GM12878 (cell line): ENCODE results near the gene ATIC. TPM values are rescaled to one million over a fixed set of nuclear protein-coding genes. Genes with fewer than 3 reads are reported as not detected.

Experiments
- CHD1 ChIP-seq: IDR thresholded peaks from 2 replicates; pipeline ENCODE4 v1.6.1; 2012; ENCODE audit warnings: low read depth, low read length, improper control_type of control experiment
- EED ChIP-seq: sonication (generic); IDR thresholded peaks from 2 replicates; pipeline ENCODE4 v1.6.1; 2016; ENCODE audit warnings: antibody characterized with exemption, low read depth
- GABPA ChIP-seq: IDR thresholded peaks from 2 replicates; pipeline ENCODE4 v1.6.1; 2014; ENCODE audit warnings: antibody characterized with exemption, low read depth, mild to moderate bottlenecking, inconsistent platforms
- JUNB ChIP-seq: IDR thresholded peaks from 2 replicates; pipeline ENCODE4 v1.6.1; 2016; ENCODE audit warnings: antibody characterized with exemption, mild to moderate bottlenecking
- JUND ChIP-seq: IDR thresholded peaks from 2 replicates; pipeline ENCODE4 v1.6.1; 2012; ENCODE audit warnings: low read depth, mild to moderate bottlenecking, low read length, improper control_type of control experiment, moderate library complexity
- MTA2 ChIP-seq: fragments of 450-650 bp; IDR thresholded peaks from 2 replicates; pipeline ENCODE4 v1.6.1; 2016; ENCODE audit warnings: low read depth, mild to moderate bottlenecking, moderate library complexity
- MYB ChIP-seq: fragments of 150-350 bp; IDR thresholded peaks from 2 replicates; pipeline ENCODE4 v1.6.1; 2014; ENCODE audit warnings: mild to moderate bottlenecking, low read depth, low read length, borderline replicate concordance
- NFYA ChIP-seq: IDR thresholded peaks from 2 replicates; pipeline ENCODE4 v1.6.1; 2011; ENCODE audit warnings: low read depth, mild to moderate bottlenecking, low read length, improper control_type of control experiment, borderline replicate concordance
- PAX8 ChIP-seq: fragments of 450-650 bp; IDR thresholded peaks from 2 replicates; pipeline ENCODE4 v1.6.1; 2017; ENCODE audit warnings: mild to moderate bottlenecking, moderate library complexity
- PML ChIP-seq: IDR thresholded peaks from 2 replicates; pipeline ENCODE4 v1.6.1; 2012; ENCODE audit warnings: low read length, inconsistent platforms
- SIX5 ChIP-seq: IDR thresholded peaks from 2 replicates; pipeline ENCODE4 v1.6.1; 2011; ENCODE audit warnings: mild to moderate bottlenecking, low read depth, low read length, moderate library complexity; ENCODE audit not compliant: severe bottlenecking
- SREBF1 ChIP-seq: IDR thresholded peaks from 2 replicates; pipeline ENCODE4 v1.6.1; 2012; ENCODE audit warnings: mild to moderate bottlenecking, low read length
- YBX1 ChIP-seq: fragments of 450-650 bp; IDR thresholded peaks from 2 replicates; pipeline ENCODE4 v1.6.1; 2016; ENCODE audit warnings: antibody characterized with exemption
- ZBED1 ChIP-seq: IDR thresholded peaks from 2 replicates; pipeline ENCODE4 v1.6.1; 2016; ENCODE audit warnings: borderline replicate concordance
- ZNF622 ChIP-seq: fragments of 450-650 bp; IDR thresholded peaks from 2 replicates; pipeline ENCODE4 v1.6.1; 2017; ENCODE audit warnings: mild to moderate bottlenecking, inconsistent platforms
- polyA plus RNA-seq, 11 experiments: library from polyadenylated mRNA; depleted of rRNA in 4 of 11; unstranded in 6 of 11; stranded (reverse) in 5 of 11; fragments of >200 nt; fragmentation: Nextera tagmentation in 4 of 11; fragmentation: Illumina TruSeq in 1 of 11; extraction: Ambion mirVana in 4 of 11; extraction: Trizol in 1 of 11; gene quantifications; 1 replicate in 1 of 11; 2 replicates in 10 of 11; pipeline versions ENCODE4 v1.2.1 to v1.2.3, GENCODE V29; 2011 to 2016; ENCODE audit warnings: inconsistent platforms in 2 of 11, missing spikeins in 2 of 11, low read depth in 1 of 11
- total RNA-seq, 4 experiments: library from RNA; depleted of rRNA in 3 of 4; stranded (reverse); fragments of >200 nt in 3 of 4; fragmentation: Illumina TruSeq in 1 of 4; extraction: Trizol in 1 of 4; gene quantifications; 2 replicates each; pipeline versions ENCODE4 v1.2.1 to v1.2.3, GENCODE V29; 2013 to 2021
- TF ChIP-seq, protein P1 (sequence below): fragments of 450-650 bp; conservative IDR thresholded peaks from 2 replicates; pipeline ENCODE4 v1.6.1; 2017; ENCODE audit warnings: mild to moderate bottlenecking, moderate library complexity
- TF ChIP-seq, protein P2 (sequence below): fragments of 450-650 bp; IDR thresholded peaks from 2 replicates; pipeline ENCODE4 v1.6.1; 2017; ENCODE audit warnings: mild to moderate bottlenecking, low read depth, inconsistent platforms; ENCODE audit not compliant: poor library complexity, severe bottlenecking
- TF ChIP-seq, protein P3 (sequence below): fragments of 450-650 bp; IDR thresholded peaks from 2 replicates; pipeline ENCODE4 v1.6.1; 2016; ENCODE audit warnings: mild to moderate bottlenecking, moderate library complexity, borderline replicate concordance
- TF ChIP-seq, protein P4 (sequence below): fragments of 450-650 bp; IDR thresholded peaks from 2 replicates; pipeline ENCODE4 v1.6.1; 2014; ENCODE audit warnings: mild to moderate bottlenecking

The ATIC gene
- total and polyA plus RNA-seq, 10 of the 15 experiments (the other 5 are each of a cell fraction or from before 2014, with no cell fraction given) = 45.1 to 518 (median 306) TPM

DNA sequence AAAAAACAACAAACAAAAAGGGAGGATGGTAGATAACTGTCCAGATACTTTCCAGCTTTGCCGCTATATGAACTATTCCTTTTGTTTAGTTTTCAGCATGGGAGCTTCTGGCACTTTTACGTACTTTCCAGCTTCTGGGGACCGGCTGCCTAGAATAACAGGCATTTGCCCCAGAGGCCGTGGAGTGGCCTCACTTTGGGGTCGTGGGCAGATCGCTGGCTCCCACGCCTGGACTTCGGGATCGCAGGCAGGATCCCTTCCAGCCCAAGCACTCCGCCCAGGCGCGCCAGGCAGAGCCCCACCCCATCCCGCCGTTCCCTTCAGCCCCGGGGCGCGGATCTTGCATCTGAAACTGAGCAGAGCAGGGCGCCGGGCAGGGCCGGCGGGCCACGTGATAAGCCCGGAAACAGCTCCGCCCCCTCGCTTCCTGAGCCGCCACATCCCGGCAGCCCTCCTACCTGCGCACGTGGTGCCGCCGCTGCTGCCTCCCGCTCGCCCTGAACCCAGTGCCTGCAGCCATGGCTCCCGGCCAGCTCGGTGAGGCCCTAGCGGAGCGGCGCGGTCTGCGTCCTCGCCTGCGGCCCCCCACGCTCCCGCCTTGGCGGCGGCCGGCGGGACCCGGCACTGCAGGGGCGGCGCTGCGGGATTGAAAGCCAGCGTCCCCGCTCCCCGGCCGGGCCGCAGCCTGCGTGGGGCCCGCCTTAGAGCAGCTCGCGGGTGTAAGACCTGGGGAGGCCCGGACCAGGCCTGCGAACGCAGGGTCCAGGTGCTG is at the start of gene ATIC (continued):
- TF ChIP-seq, protein P1, sequence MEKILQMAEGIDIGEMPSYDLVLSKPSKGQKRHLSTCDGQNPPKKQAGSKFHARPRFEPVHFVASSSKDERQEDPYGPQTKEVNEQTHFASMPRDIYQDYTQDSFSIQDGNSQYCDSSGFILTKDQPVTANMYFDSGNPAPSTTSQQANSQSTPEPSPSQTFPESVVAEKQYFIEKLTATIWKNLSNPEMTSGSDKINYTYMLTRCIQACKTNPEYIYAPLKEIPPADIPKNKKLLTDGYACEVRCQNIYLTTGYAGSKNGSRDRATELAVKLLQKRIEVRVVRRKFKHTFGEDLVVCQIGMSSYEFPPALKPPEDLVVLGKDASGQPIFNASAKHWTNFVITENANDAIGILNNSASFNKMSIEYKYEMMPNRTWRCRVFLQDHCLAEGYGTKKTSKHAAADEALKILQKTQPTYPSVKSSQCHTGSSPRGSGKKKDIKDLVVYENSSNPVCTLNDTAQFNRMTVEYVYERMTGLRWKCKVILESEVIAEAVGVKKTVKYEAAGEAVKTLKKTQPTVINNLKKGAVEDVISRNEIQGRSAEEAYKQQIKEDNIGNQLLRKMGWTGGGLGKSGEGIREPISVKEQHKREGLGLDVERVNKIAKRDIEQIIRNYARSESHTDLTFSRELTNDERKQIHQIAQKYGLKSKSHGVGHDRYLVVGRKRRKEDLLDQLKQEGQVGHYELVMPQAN = peak; percentile 98
- TF ChIP-seq PML (peak; percentile 88), YBX1 (no peak), MTA2 (no peak), EED (peak; percentile 56), NFYA (no peak), ZBED1 (no peak), CHD1 (no peak), GABPA (peak; percentile 68; the same call in 1 of the 2 replicates), ZNF622 (no peak), JUND (no peak), SIX5 (no peak), PAX8 (no peak), JUNB (no peak), MYB (no peak), SREBF1 (no peak)
- TF ChIP-seq, protein P2, sequence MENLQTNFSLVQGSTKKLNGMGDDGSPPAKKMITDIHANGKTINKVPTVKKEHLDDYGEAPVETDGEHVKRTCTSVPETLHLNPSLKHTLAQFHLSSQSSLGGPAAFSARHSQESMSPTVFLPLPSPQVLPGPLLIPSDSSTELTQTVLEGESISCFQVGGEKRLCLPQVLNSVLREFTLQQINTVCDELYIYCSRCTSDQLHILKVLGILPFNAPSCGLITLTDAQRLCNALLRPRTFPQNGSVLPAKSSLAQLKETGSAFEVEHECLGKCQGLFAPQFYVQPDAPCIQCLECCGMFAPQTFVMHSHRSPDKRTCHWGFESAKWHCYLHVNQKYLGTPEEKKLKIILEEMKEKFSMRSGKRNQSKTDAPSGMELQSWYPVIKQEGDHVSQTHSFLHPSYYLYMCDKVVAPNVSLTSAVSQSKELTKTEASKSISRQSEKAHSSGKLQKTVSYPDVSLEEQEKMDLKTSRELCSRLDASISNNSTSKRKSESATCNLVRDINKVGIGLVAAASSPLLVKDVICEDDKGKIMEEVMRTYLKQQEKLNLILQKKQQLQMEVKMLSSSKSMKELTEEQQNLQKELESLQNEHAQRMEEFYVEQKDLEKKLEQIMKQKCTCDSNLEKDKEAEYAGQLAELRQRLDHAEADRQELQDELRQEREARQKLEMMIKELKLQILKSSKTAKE = no peak
- TF ChIP-seq, protein P3, sequence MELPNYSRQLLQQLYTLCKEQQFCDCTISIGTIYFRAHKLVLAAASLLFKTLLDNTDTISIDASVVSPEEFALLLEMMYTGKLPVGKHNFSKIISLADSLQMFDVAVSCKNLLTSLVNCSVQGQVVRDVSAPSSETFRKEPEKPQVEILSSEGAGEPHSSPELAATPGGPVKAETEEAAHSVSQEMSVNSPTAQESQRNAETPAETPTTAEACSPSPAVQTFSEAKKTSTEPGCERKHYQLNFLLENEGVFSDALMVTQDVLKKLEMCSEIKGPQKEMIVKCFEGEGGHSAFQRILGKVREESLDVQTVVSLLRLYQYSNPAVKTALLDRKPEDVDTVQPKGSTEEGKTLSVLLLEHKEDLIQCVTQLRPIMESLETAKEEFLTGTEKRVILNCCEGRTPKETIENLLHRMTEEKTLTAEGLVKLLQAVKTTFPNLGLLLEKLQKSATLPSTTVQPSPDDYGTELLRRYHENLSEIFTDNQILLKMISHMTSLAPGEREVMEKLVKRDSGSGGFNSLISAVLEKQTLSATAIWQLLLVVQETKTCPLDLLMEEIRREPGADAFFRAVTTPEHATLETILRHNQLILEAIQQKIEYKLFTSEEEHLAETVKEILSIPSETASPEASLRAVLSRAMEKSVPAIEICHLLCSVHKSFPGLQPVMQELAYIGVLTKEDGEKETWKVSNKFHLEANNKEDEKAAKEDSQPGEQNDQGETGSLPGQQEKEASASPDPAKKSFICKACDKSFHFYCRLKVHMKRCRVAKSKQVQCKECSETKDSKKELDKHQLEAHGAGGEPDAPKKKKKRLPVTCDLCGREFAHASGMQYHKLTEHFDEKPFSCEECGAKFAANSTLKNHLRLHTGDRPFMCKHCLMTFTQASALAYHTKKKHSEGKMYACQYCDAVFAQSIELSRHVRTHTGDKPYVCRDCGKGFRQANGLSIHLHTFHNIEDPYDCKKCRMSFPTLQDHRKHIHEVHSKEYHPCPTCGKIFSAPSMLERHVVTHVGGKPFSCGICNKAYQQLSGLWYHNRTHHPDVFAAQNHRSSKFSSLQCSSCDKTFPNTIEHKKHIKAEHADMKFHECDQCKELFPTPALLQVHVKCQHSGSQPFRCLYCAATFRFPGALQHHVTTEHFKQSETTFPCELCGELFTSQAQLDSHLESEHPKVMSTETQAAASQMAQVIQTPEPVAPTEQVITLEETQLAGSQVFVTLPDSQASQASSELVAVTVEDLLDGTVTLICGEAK = peak; percentile 47; the same call in 1 of the 2 replicates
- TF ChIP-seq, protein P4, sequence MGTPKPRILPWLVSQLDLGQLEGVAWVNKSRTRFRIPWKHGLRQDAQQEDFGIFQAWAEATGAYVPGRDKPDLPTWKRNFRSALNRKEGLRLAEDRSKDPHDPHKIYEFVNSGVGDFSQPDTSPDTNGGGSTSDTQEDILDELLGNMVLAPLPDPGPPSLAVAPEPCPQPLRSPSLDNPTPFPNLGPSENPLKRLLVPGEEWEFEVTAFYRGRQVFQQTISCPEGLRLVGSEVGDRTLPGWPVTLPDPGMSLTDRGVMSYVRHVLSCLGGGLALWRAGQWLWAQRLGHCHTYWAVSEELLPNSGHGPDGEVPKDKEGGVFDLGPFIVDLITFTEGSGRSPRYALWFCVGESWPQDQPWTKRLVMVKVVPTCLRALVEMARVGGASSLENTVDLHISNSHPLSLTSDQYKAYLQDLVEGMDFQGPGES = no peak
